Osteocyte (in vitro differentiated cells): ENCODE measurements around the gene FGF11. TPM values are rescaled to one million over a fixed set of nuclear protein-coding genes. Genes with fewer than 3 reads are reported as not detected.

Experiments
- DNase-seq: peaks from one replicate; pipeline ENCODE4 v3.0.0; 2021; ENCODE audit warnings: mixed read lengths; ENCODE audit not compliant: unreplicated experiment; ENCODE audit errors: extremely low spot score
- H3K27ac Mint-ChIP-seq: one replicate; pipeline ENCODE4 v1.8.0; 2021; ENCODE audit warnings: mild to moderate bottlenecking, mixed read lengths; ENCODE audit not compliant: unreplicated experiment
- H3K27me3 Mint-ChIP-seq: one replicate; pipeline ENCODE4 v1.8.0; 2021; ENCODE audit warnings: mixed read lengths; ENCODE audit not compliant: unreplicated experiment
- H3K36me3 Mint-ChIP-seq: one replicate; pipeline ENCODE4 v1.8.0; 2021; ENCODE audit warnings: mixed read lengths; ENCODE audit not compliant: unreplicated experiment
- H3K4me1 Mint-ChIP-seq: one replicate; pipeline ENCODE4 v1.8.0; 2021; ENCODE audit warnings: mixed read lengths; ENCODE audit not compliant: unreplicated experiment
- H3K4me3 Mint-ChIP-seq: one replicate; pipeline ENCODE4 v1.8.0; 2021; ENCODE audit warnings: mild to moderate bottlenecking, moderate library complexity, mixed read lengths; ENCODE audit not compliant: unreplicated experiment
- H3K9me3 Mint-ChIP-seq: one replicate; pipeline ENCODE4 v1.8.0; 2021; ENCODE audit warnings: mixed read lengths; ENCODE audit not compliant: unreplicated experiment
- total RNA-seq: library from RNA; stranded (reverse); gene quantifications from 2 replicates; pipeline ENCODE4 v1.2.1, GENCODE V29; 2021
- TF ChIP-seq, protein P1 (sequence below): fragments of 200-600 bp; sonication (generic); IDR thresholded peaks from 2 replicates; pipeline ENCODE4 v1.5.0; 2021; ENCODE audit warnings: antibody characterized with exemption, mild to moderate bottlenecking, moderate library complexity

Gene FGF11
- total RNA-seq, 1 donor from 2014 or later: 1.3 TPM

DNA sequence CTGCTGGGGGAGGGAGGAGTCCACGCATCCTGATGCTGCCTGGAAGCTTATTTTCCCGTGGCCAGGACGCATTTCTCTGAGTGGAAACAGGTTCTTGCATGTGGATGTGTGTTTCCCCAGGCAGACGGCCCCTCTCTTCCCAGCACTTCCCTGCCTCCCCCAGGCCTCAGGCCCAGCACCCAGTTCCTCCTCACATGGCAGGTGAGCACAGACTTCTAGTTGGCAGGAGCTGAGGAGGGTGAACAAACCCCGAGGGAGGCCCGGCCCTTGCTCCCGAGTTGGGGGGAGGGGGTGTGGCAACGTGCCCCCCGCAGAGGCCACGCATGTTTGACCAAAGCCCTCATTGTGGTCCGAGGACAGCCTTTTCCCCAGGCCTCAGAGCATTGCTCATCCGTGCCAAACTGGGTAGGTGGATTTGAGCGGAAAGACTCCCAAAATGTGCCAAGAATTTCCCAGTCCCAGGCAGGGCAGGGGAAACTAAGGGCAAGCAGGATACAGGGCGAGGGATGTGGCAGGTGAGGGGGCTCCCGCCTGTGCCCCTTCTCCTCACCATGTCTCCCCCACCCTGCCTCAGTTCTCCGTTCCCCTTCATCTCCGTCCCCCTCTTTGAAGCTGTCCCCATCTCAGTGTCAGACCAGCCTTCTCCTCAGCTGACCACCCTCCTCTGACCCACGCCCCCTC lies 20.7 kb upstream of the FGF11 start:
- TF ChIP-seq, protein P1, sequence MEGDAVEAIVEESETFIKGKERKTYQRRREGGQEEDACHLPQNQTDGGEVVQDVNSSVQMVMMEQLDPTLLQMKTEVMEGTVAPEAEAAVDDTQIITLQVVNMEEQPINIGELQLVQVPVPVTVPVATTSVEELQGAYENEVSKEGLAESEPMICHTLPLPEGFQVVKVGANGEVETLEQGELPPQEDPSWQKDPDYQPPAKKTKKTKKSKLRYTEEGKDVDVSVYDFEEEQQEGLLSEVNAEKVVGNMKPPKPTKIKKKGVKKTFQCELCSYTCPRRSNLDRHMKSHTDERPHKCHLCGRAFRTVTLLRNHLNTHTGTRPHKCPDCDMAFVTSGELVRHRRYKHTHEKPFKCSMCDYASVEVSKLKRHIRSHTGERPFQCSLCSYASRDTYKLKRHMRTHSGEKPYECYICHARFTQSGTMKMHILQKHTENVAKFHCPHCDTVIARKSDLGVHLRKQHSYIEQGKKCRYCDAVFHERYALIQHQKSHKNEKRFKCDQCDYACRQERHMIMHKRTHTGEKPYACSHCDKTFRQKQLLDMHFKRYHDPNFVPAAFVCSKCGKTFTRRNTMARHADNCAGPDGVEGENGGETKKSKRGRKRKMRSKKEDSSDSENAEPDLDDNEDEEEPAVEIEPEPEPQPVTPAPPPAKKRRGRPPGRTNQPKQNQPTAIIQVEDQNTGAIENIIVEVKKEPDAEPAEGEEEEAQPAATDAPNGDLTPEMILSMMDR: no peak
- Mint-ChIP-seq H3K9me3 (no peaks in the 10 kb centered on the region), H3K27ac (no peak overlapping the region), H3K4me3 (no peak overlapping the region), H3K4me1 (no peaks in the 10 kb centered on the region), H3K36me3 (peaks cover 12% of the 10 kb centered on the region), H3K27me3 (no peaks in the 10 kb centered on the region)
- DNase-seq: no peak

DNA sequence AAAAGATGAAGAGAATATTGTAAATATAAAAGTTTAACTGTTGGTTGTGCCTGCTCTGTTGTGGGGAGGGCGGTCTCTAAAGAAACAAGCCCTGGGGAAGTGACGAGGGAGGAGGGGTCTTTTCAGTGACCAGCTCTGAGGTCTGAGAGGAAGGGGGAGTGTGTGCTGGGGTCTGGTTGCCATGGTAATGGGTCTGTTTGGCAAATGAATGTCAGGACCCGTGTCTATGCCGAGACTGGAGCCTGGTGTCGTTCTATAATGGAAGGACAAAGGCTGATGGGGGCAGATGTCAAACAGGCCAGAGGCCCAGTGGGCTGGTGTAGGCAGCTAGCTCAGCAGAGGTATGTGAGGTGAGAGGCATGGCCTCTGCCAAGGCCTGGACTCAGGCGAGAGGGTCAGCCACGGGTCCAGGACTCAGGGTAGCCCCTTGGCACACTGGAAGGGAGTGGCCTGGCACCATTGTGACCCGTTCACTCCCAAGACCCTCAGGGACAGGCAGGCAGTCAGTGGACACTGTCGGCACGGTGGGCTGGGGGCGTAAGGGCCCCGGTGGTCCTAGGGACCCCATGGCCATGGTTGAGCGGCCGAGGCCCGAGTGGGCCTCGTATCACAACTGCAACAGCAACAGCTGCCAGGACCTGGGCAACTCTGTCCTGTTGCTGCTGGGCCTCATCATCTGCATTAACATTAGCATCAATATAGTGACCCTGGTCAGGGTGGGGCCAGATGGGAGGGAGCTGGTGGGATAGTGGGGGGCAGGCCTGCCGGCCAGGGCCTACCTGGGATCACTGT lies 19.3 kb upstream of the FGF11 start, which contains the start of gene SPEM1:
TSS of gene SPEM1 (plus strand) at position 506 of the 792 bp plus-strand sequence. CDS start at position 567, 61 bp downstream.
- Mint-ChIP-seq H3K36me3 (peaks cover 9% of the 10 kb centered on the region), H3K4me3 (no peak within 1 kb of the TSS)

DNA sequence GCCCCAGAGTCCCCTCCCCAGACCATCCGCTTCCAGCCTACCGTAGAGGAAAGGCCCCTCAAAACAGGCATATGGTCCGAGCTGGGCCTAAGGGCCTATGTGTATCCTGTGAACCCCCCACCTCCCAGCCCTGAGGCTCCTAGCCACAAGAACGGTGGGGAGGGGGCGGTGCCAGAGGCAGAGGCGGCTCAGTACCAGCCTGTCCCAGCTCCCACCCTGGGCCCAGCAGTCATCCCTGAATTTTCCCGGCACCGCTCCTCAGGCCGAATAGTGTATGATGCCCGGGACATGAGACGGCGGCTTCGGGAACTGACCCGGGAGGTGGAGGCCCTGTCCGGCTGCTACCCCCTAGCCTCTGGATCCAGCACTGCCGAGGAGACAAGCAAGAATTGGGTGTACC lies 18.1 kb upstream of the FGF11 start:
- DNase-seq: no peak
- no peaks in the 10 kb centered on the region for H3K4me1 Mint-ChIP-seq
- no peak overlapping the region for H3K4me3 Mint-ChIP-seq
- H3K9me3 Mint-ChIP-seq: no peaks in the 10 kb centered on the region
- no peaks in the 10 kb centered on the region for H3K27me3 Mint-ChIP-seq
- H3K27ac Mint-ChIP-seq: no peak overlapping the region
- H3K36me3 Mint-ChIP-seq: peaks cover 6% of the 10 kb centered on the region
- TF ChIP-seq, protein P1: no peak

More for the DNA sequence above, 19.3 kb upstream of the FGF11 start, which contains the start of gene SPEM1:
- H3K27me3 Mint-ChIP-seq: no peaks in the 10 kb centered on the region
- DNase-seq: no peak
- no peak within 1 kb of the TSS for H3K27ac Mint-ChIP-seq
- TF ChIP-seq, protein P1: no peak
- no peaks in the 10 kb centered on the region for H3K4me1 Mint-ChIP-seq
- H3K9me3 Mint-ChIP-seq: no peaks in the 10 kb centered on the region

DNA sequence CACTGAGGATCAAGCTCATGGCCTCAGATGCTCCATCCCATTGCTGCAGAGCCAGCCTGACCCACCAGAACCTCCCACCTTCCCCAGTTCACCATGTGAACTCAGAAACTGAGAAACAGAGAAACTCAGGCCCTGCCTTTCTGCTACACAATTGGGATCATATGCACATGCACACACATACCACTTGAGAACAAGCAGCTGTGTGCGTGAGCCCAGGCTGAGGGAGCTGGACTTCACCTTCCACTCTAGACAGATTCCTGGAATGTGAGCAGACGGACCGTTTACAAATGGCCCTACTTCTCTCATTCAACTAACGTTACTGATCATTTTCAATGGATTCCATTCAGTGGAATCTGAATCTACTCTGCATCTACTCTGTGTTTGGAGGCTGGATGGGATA lies 15.6 kb upstream of the FGF11 start:
- no peak overlapping the region for H3K27ac Mint-ChIP-seq
- DNase-seq: no peak
- H3K27me3 Mint-ChIP-seq: no peaks in the 10 kb centered on the region
- H3K36me3 Mint-ChIP-seq: no peaks in the 10 kb centered on the region
- H3K9me3 Mint-ChIP-seq: no peaks in the 10 kb centered on the region
- H3K4me3 Mint-ChIP-seq: no peak overlapping the region
- H3K4me1 Mint-ChIP-seq: no peaks in the 10 kb centered on the region
- TF ChIP-seq, protein P1: no peak

DNA sequence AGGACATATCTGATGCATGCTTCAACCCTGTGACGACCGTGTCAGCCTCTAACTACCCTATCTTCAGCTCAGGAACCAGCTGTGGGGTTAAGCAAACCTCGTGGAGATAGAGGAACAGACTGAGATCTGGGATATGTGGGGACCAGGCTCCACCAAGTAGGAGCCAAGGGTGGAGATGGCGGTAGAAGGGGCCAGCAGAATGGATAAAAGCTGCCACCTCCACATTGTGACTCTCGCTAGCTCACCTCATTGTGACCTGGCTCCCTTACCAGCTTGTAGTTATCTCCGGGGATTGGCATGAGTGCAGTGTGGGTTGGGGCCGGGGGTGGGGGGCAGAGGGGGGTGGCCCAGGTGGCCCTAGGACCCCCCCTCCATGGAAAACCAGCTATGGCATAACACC lies 14.0 kb upstream of the FGF11 start, which contains the start of gene SPEM2:
TSS of gene SPEM2 (plus strand) at position 301 of the 400 bp plus-strand sequence. CDS start at position 374, 73 bp downstream.
- no peak for DNase-seq
- H3K9me3 Mint-ChIP-seq: no peaks in the 10 kb centered on the region
- H3K4me1 Mint-ChIP-seq: no peaks in the 10 kb centered on the region
- H3K27me3 Mint-ChIP-seq: no peaks in the 10 kb centered on the region
- TF ChIP-seq, protein P1: no peak
- no peak within 1 kb of the TSS for H3K4me3 Mint-ChIP-seq
- H3K27ac Mint-ChIP-seq: no peak within 1 kb of the TSS
- H3K36me3 Mint-ChIP-seq: no peaks in the 10 kb centered on the region
